Mesenchymal stem cell (in vitro differentiated cells and primary cell): ENCODE results near the gene DIS3L2.
A peak's percentile ranks its signal among the peaks of the same experiment; 100 is the strongest.

Source experiments
- DNase-seq: peaks from one replicate; pipeline ENCODE4 v3.0.0-alpha.2; 2013
- H2AFZ ChIP-seq: one replicate; pipeline ENCODE4 v1.6.1; 2013; ENCODE audit warnings: low read depth, mild to moderate bottlenecking, control low read depth, inconsistent platforms, low read length, moderate library complexity
- H2AK5ac ChIP-seq: 2 replicates; pipeline ENCODE4 v1.6.1; 2013; ENCODE audit warnings: low read length, moderate library complexity, mild to moderate bottlenecking, inconsistent platforms; ENCODE audit not compliant: severe bottlenecking
- H2BK120ac ChIP-seq: one replicate; pipeline ENCODE4 v1.6.1; 2013; ENCODE audit warnings: low read depth, mild to moderate bottlenecking, inconsistent platforms, low read length, moderate library complexity
- H2BK12ac ChIP-seq, 2 experiments: one replicate each; pipeline ENCODE4 v1.6.1; 2013; ENCODE audit warnings: inconsistent platforms in 2 of 2, low read length in 2 of 2, mild to moderate bottlenecking in 2 of 2, moderate library complexity in 2 of 2, control low read depth in 1 of 2
- H2BK15ac ChIP-seq: one replicate; pipeline ENCODE4 v1.6.1; 2013; ENCODE audit warnings: mild to moderate bottlenecking, low read depth, inconsistent platforms; ENCODE audit not compliant: poor library complexity, severe bottlenecking
- H2BK5ac ChIP-seq: 2 replicates; pipeline ENCODE4 v1.6.1; 2013; ENCODE audit warnings: low read depth, mild to moderate bottlenecking, low read length, control low read depth, inconsistent platforms; ENCODE audit not compliant: poor library complexity, severe bottlenecking
- H3K14ac ChIP-seq, 2 experiments: one replicate each; pipeline ENCODE4 v1.6.1; 2013; ENCODE audit warnings: inconsistent platforms in 2 of 2, low read length in 2 of 2, control low read depth in 1 of 2, mild to moderate bottlenecking in 1 of 2, moderate library complexity in 1 of 2
- H3K18ac ChIP-seq, 2 experiments: one replicate each; pipeline ENCODE4 v1.6.1; 2013; ENCODE audit warnings: inconsistent platforms in 2 of 2, low read length in 2 of 2, control low read depth in 1 of 2, low read depth in 1 of 2, mild to moderate bottlenecking in 1 of 2
- H3K23ac ChIP-seq, 2 experiments: one replicate each; pipeline ENCODE4 v1.6.1; 2013; ENCODE audit warnings: inconsistent platforms in 2 of 2, low read length in 2 of 2, mild to moderate bottlenecking in 2 of 2, moderate library complexity in 2 of 2, control low read depth in 1 of 2
- H3K27ac ChIP-seq: 2 replicates; pipeline ENCODE4 v1.5.1; 2013; ENCODE audit warnings: mild to moderate bottlenecking, moderate library complexity, low read length, control low read depth, inconsistent platforms; ENCODE audit not compliant: poor library complexity, severe bottlenecking
- H3K27me3 ChIP-seq, 2 experiments: 2 replicates each; pipeline versions ENCODE4 v1.6.1 to v1.7.0; 2013; ENCODE audit warnings: low read length in 2 of 2, mild to moderate bottlenecking in 2 of 2, moderate library complexity in 2 of 2, control low read depth in 1 of 2, inconsistent platforms in 1 of 2; ENCODE audit not compliant: control insufficient read depth in 1 of 2, insufficient read depth in 1 of 2
- H3K36me3 ChIP-seq, 2 experiments: 2 replicates each; pipeline versions ENCODE4 v1.6.1 to v1.7.0; 2013; ENCODE audit warnings: low read length in 2 of 2, control low read depth in 1 of 2, inconsistent platforms in 1 of 2, low read depth in 1 of 2, mild to moderate bottlenecking in 1 of 2; ENCODE audit not compliant: insufficient read depth in 2 of 2, control insufficient read depth in 1 of 2
- H3K4ac ChIP-seq, 2 experiments: one replicate each; pipeline ENCODE4 v1.6.1; 2013; ENCODE audit warnings: inconsistent platforms in 2 of 2, low read length in 2 of 2, mild to moderate bottlenecking in 2 of 2, moderate library complexity in 2 of 2, control low read depth in 1 of 2, low read depth in 1 of 2
- H3K4me1 ChIP-seq: 2 replicates; pipeline ENCODE4 v1.6.1; 2013; ENCODE audit warnings: low read depth, low read length, control low read depth; ENCODE audit not compliant: control insufficient read depth, insufficient read depth
- H3K4me2 ChIP-seq: 2 replicates; pipeline ENCODE4 v1.6.1; 2013; ENCODE audit warnings: low read length, mild to moderate bottlenecking, inconsistent platforms; ENCODE audit not compliant: poor library complexity, severe bottlenecking
- H3K4me3 ChIP-seq, 2 experiments: 2 replicates each; pipeline versions ENCODE4 v1.5.1 to v1.7.0; 2013; ENCODE audit warnings: low read length in 2 of 2, mild to moderate bottlenecking in 2 of 2, control low read depth in 1 of 2, low read depth in 1 of 2; ENCODE audit not compliant: insufficient read depth in 1 of 2
- H3K79me1 ChIP-seq: replicated peaks from 2 replicates; pipeline ENCODE4 v1.6.1; 2013; ENCODE audit warnings: mild to moderate bottlenecking, control low read depth, low read length, inconsistent platforms; ENCODE audit not compliant: poor library complexity, severe bottlenecking
- H3K9ac ChIP-seq: 2 replicates; pipeline ENCODE4 v1.7.0; 2013; ENCODE audit warnings: mild to moderate bottlenecking, low read length, moderate library complexity
- H3K9me3 ChIP-seq: 2 replicates; pipeline ENCODE4 v1.7.0; 2013; ENCODE audit warnings: mild to moderate bottlenecking, low read length; ENCODE audit not compliant: control insufficient read depth
- H4K8ac ChIP-seq: one replicate; pipeline ENCODE4 v1.6.1; 2013; ENCODE audit warnings: inconsistent platforms, mild to moderate bottlenecking, low read length, moderate library complexity
- H4K91ac ChIP-seq: one replicate; pipeline ENCODE4 v1.6.1; 2013; ENCODE audit warnings: mild to moderate bottlenecking, low read length, inconsistent platforms
- WGBS: methylation state at CpG from one replicate; pipeline ENCODE4 v1.1.7; 2013; ENCODE audit warnings: mixed read lengths; 5-methylcytosine and 5-hydroxymethylcytosine counted together

DIS3L2 gene

DNA sequence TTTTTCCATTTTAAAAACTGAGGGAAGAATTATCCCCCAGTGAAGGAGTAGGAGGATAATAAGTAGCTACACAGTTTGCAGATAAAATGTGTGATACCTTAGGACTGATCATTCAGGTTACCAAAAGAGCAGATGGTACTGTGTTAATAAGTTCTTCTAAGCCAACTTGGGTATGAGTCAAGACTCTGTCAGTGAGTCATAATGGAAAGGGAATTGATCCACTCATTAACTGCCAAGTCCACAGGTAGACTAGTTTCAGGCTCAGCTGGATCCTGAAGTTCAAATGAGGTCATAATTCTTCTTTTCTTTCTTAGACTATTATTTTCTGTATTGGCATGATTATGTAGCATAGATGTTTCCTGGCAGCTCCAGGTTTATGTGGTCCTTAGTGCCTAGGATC lies 274.7 kb downstream of the DIS3L2 start:
- H3K36me3 ChIP-seq, result peaks cover 14 to 21% of the 10 kb centered on the region in 2 experiments
- H4K8ac ChIP-seq, result no peak overlapping the region
- no peak overlapping the region for H3K4me2 ChIP-seq
- H3K4me1 ChIP-seq, result peaks cover 3% of the 10 kb centered on the region
- peaks cover 22% of the 10 kb centered on the region for H3K79me1 ChIP-seq
- H3K9ac ChIP-seq, result no peak overlapping the region
- no peak overlapping the region for H3K4ac ChIP-seq
- H2BK120ac ChIP-seq, result no peak overlapping the region
- H3K4me3 ChIP-seq, result no peak overlapping the region
- H3K27ac ChIP-seq, result no peak overlapping the region
- no peaks in the 10 kb centered on the region for H3K27me3 ChIP-seq
- H2BK15ac ChIP-seq, result no peak overlapping the region
- H2BK5ac ChIP-seq, result no peak overlapping the region
- DNase-seq, result no peak
- H3K18ac ChIP-seq, result no peak overlapping the region
- no peak overlapping the region for H2BK12ac ChIP-seq
- H3K9me3 ChIP-seq, result no peaks in the 10 kb centered on the region
- H3K23ac ChIP-seq, result no peak overlapping the region
- no peak overlapping the region for H2AFZ ChIP-seq
- no peak overlapping the region for H2AK5ac ChIP-seq
- H3K14ac ChIP-seq, result no peak overlapping the region
- H4K91ac ChIP-seq, result no peak overlapping the region

DNA sequence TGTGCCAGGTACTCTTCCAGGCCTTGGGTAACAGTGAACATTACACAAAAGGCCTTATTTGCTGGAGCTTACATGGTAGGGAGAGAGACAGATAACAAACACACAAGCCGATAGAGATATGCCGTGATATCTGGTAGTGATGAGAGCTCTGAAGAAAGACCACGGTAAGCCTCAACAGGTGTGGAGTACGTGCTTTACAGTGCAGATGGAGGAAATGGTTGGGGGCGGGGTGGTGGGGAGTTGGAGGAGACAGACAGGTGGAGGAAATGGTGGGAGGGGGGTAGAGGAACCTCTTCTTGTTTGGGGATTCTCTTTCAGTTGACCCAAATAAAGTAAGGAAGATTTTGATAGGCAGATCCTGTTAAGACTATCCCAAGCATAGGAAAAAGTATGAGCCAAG lies 276.0 kb downstream of the DIS3L2 start:
- H3K18ac ChIP-seq, result no peak overlapping the region
- no peak overlapping the region for H2BK5ac ChIP-seq
- peaks cover 3% of the 10 kb centered on the region for H3K4me1 ChIP-seq
- 95% methylated on average over 5 of the region's 5 CpGs for WGBS
- no peak overlapping the region for H2BK15ac ChIP-seq
- no peak overlapping the region for H3K4me3 ChIP-seq
- no peak overlapping the region for H3K4ac ChIP-seq
- H3K27ac ChIP-seq, result no peak overlapping the region
- no peak overlapping the region for H2BK12ac ChIP-seq
- no peak overlapping the region for H3K9ac ChIP-seq
- no peaks in the 10 kb centered on the region for H3K27me3 ChIP-seq
- H3K79me1 ChIP-seq, result peaks cover 12% of the 10 kb centered on the region
- peaks cover 17 to 21% of the 10 kb centered on the region in 2 experiments for H3K36me3 ChIP-seq
- H3K14ac ChIP-seq, result no peak overlapping the region
- H2BK120ac ChIP-seq, result no peak overlapping the region
- no peak overlapping the region for H4K8ac ChIP-seq
- H2AFZ ChIP-seq, result no peak overlapping the region
- no peak for DNase-seq
- no peak overlapping the region for H3K4me2 ChIP-seq
- no peaks in the 10 kb centered on the region for H3K9me3 ChIP-seq
- H3K23ac ChIP-seq, result no peak overlapping the region
- H2AK5ac ChIP-seq, result no peak overlapping the region
- H4K91ac ChIP-seq, result no peak overlapping the region

DNA sequence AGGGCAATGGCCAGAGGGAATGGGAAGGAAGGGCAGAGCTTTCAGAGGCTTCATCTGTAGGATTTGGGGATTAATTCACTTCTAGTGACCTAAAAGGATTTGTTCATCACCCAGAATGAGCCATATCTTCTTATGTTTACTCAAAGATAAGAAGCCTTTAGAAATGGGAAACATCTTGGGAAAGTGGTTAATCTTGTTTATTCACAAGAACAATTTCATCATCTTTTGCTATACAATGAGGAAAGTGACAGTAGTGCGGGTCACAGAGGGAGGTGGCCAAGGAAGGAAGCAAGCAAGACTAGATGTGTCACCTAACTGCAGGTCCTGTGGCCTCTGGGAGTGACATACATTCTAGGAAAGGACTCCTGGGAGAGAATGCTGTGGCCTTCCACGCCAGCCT lies 276.6 kb downstream of the DIS3L2 start:
- peak; percentile 78 for DNase-seq
- Histone ChIP-seq H3K23ac (no peak overlapping the region), H3K4ac (no peak overlapping the region)

DNA sequence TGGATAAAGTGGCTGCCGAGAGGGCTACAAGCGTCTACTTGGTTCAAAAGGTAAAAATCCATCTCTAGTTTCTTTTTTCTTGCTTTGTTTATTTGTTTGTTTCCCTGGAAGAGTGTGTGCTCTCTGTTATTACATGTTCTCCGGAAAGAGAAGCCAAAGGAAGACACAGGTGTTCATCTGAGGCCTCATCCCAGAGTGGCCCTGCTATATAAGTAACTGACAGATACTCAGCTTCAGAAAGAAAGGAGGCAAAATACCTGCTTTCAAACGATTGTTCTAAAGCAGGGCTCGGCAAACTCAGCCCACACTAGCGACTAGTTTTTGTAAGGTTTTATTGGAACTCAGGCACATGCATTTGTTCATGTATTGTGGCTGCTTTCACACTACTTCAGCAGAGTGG lies 277.1 kb downstream of the DIS3L2 start:
- Histone ChIP-seq H2BK5ac (no peak overlapping the region), H3K23ac (no peak overlapping the region), H3K14ac (no peak overlapping the region), H2BK12ac (no peak overlapping the region), H3K27ac (no peak overlapping the region), H3K4me1 (peaks cover 3% of the 10 kb centered on the region), H3K18ac (no peak overlapping the region), H3K36me3 (peaks cover 17 to 21% of the 10 kb centered on the region in 2 experiments), H2AK5ac (no peak overlapping the region), H3K4me3 (no peak overlapping the region), H4K91ac (no peak overlapping the region), H3K9ac (no peak overlapping the region), H4K8ac (no peak overlapping the region), H3K79me1 (peaks cover 4% of the 10 kb centered on the region), H3K4me2 (no peak overlapping the region), H2BK120ac (no peak overlapping the region), H3K4ac (no peak overlapping the region), H3K9me3 (no peaks in the 10 kb centered on the region), H2BK15ac (no peak overlapping the region), H3K27me3 (no peaks in the 10 kb centered on the region), H2AFZ (no peak overlapping the region)
- 98% methylated on average over 6 of the region's 6 CpGs for WGBS
- no peak for DNase-seq

More for the DNA sequence above, 276.6 kb downstream of the DIS3L2 start:
- Histone ChIP-seq H3K4me3 (no peak overlapping the region), H3K9me3 (no peaks in the 10 kb centered on the region), H3K36me3 (peaks cover 17 to 21% of the 10 kb centered on the region in 2 experiments), H3K27ac (no peak overlapping the region), H3K18ac (no peak overlapping the region), H3K14ac (no peak overlapping the region), H2BK12ac (no peak overlapping the region), H2AK5ac (no peak overlapping the region), H3K4me2 (no peak overlapping the region), H3K27me3 (no peaks in the 10 kb centered on the region), H4K91ac (no peak overlapping the region), H3K79me1 (peaks cover 8% of the 10 kb centered on the region), H2BK5ac (no peak overlapping the region), H3K9ac (no peak overlapping the region), H2AFZ (no peak overlapping the region), H2BK120ac (no peak overlapping the region), H3K4me1 (peaks cover 3% of the 10 kb centered on the region), H2BK15ac (no peak overlapping the region), H4K8ac (no peak overlapping the region)
- 75% methylated on average over 2 of the region's 2 CpGs for WGBS
